Colonic mucosa (tissue), 4 donors: Measurements from ENCODE around the gene TMEM164. TPM values are rescaled to one million over a fixed set of nuclear protein-coding genes. Genes with fewer than 3 reads are reported as not detected.

ENCODE experiments used
- DNase-seq: peaks from one replicate; pipeline ENCODE4 v3.0.0-alpha.2; 2020
- H3K27ac ChIP-seq: fragments of 200-600 bp; one replicate; pipeline ENCODE4 v1.8.0; 2021
- H3K27me3 ChIP-seq: fragments of 200-600 bp; one replicate; pipeline ENCODE4 v1.8.0; 2021
- H3K36me3 ChIP-seq: fragments of 200-600 bp; one replicate; pipeline ENCODE4 v1.8.0; 2021
- H3K4me1 ChIP-seq: fragments of 200-600 bp; one replicate; pipeline ENCODE4 v1.8.0; 2021; ENCODE audit warnings: mild to moderate bottlenecking
- H3K4me3 ChIP-seq: fragments of 200-600 bp; one replicate; pipeline ENCODE4 v1.8.0; 2021
- H3K9ac ChIP-seq, 2 donors: one replicate each; pipeline ENCODE4 v1.7.0; 2013; ENCODE audit warnings: control low read depth in 2 of 2, low read depth in 2 of 2, low read length in 2 of 2
- H3K9me3 ChIP-seq: fragments of 200-600 bp; one replicate; pipeline ENCODE4 v1.8.0; 2021
- CTCF ChIP-seq: fragments of 200-600 bp; IDR thresholded peaks from one replicate; pipeline ENCODE4 v1.8.0; 2022; ENCODE audit warnings: antibody characterized with exemption, mild to moderate bottlenecking
- intact Hi-C: fragments of 100-400 bp; cut with DNase I; formaldehyde crosslinking; loops from one replicate; pipeline ENCODE4 v1.14.1; 2022
- total RNA-seq, 2 donors: library from RNA; stranded (reverse); fragmentation: NEBNext Ultra II Directional in 1 of 2; extraction: Animal tissue kit (Norgen Biotek cat#: 25700) in 1 of 2; gene quantifications; one replicate each; pipeline ENCODE4 v1.2.1, GENCODE V29; 2021
- donor health status: healthy.
- donor health status: DM: no; HTN: no; CAD: no.
- donor health status: DM: no; HTN: no; CAD: no.

TMEM164 gene
- total RNA-seq, 2 donors from 2014 or later: 57.3 to 73.1 TPM

- Histone ChIP-seq H3K27me3 (no peaks in the 10 kb centered on the region), H3K27ac (no peak overlapping the region), H3K4me1 (no peaks in the 10 kb centered on the region), H3K9me3 (no peaks in the 10 kb centered on the region), H3K9ac (no peak overlapping the region), H3K36me3 (no peaks in the 10 kb centered on the region), H3K4me3 (no peak overlapping the region)
- DNase-seq: no peak
- intact Hi-C loops: no loop called here
- no peak for TF ChIP-seq CTCF
These were observed 95.0 kb downstream of the TMEM164 start for GRCh38 chrX:110097920-110098319.

GRCh38 chrX:110103344-110103743 is 100.4 kb downstream of the TMEM164 start:
- Histone ChIP-seq H3K27me3 (no peaks in the 10 kb centered on the region), H3K4me1 (no peaks in the 10 kb centered on the region), H3K9ac (no peak overlapping the region), H3K4me3 (no peak overlapping the region), H3K36me3 (no peaks in the 10 kb centered on the region), H3K9me3 (no peaks in the 10 kb centered on the region), H3K27ac (no peak overlapping the region)
- intact Hi-C loops: no loop called here
- no peak for DNase-seq
- TF ChIP-seq CTCF: no peak

- Histone ChIP-seq H3K9me3 (no peaks in the 10 kb centered on the region), H3K27me3 (no peaks in the 10 kb centered on the region), H3K4me1 (no peaks in the 10 kb centered on the region), H3K4me3 (no peak overlapping the region), H3K36me3 (no peaks in the 10 kb centered on the region), H3K27ac (no peak overlapping the region), H3K9ac (no peak overlapping the region)
- no peak for TF ChIP-seq CTCF
- no peak for DNase-seq
- intact Hi-C loops: no loop called here
These were observed 101.2 kb downstream of the TMEM164 start for GRCh38 chrX:110104078-110104477.

- H3K27me3 ChIP-seq: no peaks in the 10 kb centered on the region
- H3K9me3 ChIP-seq: no peaks in the 10 kb centered on the region
- DNase-seq: no peak
- no peak overlapping the region for H3K9ac ChIP-seq
- no peak overlapping the region for H3K4me3 ChIP-seq
- intact Hi-C loops: no loop called here
- H3K27ac ChIP-seq: no peak overlapping the region
- no peak for TF ChIP-seq CTCF
- H3K36me3 ChIP-seq: no peaks in the 10 kb centered on the region
- no peaks in the 10 kb centered on the region for H3K4me1 ChIP-seq
These were observed 105.5 kb downstream of the TMEM164 start for GRCh38 chrX:110108381-110108821.

- Histone ChIP-seq H3K4me1 (no peaks in the 10 kb centered on the region), H3K9me3 (no peaks in the 10 kb centered on the region), H3K36me3 (no peaks in the 10 kb centered on the region), H3K27ac (no peak overlapping the region), H3K27me3 (no peaks in the 10 kb centered on the region), H3K9ac (no peak overlapping the region), H3K4me3 (no peak overlapping the region)
- no peak for DNase-seq
- intact Hi-C loops: no loop called here
- no peak for TF ChIP-seq CTCF
These were observed 111.4 kb downstream of the TMEM164 start for GRCh38 chrX:110114260-110114776.
